GM18505 (cell line): Measurements from ENCODE around the gene GAREM1.
A peak's percentile ranks its signal among the peaks of the same experiment; 100 is the strongest.

Source experiments
- ATAC-seq: cut with Tn5 transposase; IDR thresholded peaks from one replicate; pipeline ENCODE4 v1.9.1; 2021; ENCODE audit not compliant: unreplicated experiment
- POLR2A ChIP-seq: IDR thresholded peaks from 4 replicates; pipeline ENCODE4 v1.6.1; 2011; ENCODE audit warnings: borderline replicate concordance; ENCODE audit not compliant: insufficient read depth, insufficient read length; ENCODE audit errors: extremely low read depth

GAREM1 gene

GRCh38 chr18:32287249-32287648 lies 183.4 kb downstream of the GAREM1 start:
- TF ChIP-seq POLR2A, result no peak
- ATAC-seq, result no peak

DNA sequence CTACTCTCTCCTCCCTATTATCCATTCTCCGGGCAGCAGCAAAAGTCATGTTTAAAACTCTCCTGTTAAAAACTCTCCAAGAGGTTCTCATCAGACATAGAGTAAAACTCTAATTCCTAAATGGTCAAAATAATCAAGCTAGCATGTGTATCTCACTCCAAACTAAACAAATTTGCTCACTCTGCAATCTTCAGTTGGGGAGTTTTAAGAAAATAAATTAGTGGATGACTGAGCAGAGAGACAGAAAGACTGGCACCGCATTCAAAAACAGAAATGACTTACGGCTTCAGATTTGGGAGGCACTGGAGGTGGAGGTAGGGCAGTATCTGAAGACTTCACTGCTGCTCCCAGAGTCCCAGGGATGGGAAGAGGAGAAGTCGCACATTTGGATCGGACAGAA lies 183.9 kb downstream of the GAREM1 start:
- ATAC-seq, result no peak
- TF ChIP-seq POLR2A, result no peak

DNA sequence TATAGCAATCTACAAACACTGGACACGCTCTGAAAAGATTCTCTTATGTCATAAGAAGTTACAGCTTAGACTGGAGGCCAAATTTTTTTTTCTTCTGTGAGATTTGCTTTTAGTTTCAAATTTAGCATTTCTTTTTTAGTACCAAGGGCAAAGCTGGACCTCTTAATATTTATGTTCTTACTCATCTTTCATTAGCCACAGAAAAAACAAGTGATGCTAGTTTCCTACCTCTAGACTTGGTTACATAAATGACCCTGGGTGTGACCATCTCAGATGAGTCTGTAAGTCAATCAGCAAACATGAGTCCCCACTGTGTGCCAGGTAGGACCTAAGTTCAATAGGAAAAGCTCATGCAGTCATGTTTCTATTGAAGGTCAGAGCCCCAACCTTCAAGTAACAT lies 186.4 kb downstream of the GAREM1 start:
- no peak for ATAC-seq
- TF ChIP-seq POLR2A, result no peak

DNA sequence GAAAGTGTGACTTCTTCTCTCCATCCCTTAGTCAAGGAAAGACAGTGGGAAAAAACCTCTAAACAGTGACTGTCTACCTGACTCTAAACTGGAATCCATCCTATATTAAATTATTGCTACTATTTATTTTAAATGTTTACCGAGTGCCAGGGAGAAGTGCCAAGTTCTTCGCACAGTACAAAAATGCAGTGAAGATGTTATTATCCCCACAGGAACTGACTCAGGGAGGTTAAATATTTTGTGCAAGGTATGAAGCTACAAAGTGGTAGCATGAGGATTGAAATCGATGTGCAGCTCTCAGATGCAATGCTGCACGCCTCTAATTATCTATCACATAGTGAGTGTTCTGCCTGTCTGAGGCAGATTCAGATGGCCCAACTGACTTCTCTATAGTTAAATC lies 189.8 kb downstream of the GAREM1 start:
- no peak for TF ChIP-seq POLR2A
- ATAC-seq, result no peak

DNA sequence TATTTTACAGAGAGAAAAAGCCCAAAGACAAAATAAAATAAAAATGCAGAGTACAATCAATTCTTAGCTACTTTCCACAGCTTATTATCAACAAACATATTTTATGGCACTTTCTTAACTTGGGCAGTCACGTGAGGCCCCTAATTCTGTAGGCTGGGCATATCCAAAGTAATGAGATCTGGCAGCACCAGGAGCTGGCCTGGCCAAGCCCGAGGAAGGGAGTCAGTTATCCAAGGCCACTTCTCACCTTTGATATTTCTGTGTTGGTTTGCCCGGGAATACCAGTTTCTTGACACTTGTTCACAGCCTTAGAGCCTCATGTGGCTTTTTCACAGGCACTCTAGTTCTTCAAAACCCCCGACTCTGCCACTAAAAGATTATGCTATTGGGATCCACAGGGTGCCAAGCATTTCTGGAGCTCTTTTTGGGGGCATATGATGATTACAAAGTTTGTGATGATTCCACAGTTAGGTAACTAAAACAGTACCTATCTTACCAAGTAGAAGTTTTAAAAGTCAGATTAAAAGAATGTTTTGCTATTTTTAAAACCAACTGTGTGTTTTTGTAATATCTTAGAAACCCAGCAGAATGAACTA lies 190.4 kb downstream of the GAREM1 start:
- TF ChIP-seq POLR2A, result no peak

DNA sequence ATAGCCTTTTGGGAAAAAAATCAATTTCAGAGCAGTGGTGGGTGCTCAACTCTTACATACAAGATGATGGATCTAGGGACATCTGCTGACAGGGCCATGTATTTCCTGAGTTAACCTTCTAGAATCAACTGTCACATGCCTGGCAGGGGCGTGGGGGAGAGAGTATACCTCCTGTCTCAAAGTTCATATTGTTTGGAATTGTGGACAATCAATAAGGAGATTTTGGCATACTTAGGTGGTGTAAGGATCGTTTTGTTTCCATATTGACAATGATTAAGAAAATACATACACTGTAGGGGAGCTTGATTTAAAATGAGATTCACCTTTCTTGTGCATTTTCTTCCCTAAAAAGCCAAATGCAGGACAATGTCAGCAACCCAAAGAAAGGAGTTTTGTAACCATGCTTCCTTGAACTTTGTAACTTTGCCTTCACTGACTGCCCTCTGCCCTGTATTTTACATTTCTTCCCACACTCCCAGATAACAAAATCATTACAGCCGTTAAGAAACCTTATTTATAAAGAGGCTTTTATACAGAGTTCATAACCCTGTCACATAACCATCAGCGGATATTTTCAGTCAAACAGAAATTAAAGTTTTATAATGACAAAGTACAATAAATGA lies 192.4 kb downstream of the GAREM1 start:
- no peak for ATAC-seq
- TF ChIP-seq POLR2A, result no peak

More for the DNA sequence above, 190.4 kb downstream of the GAREM1 start:
- ATAC-seq, result no peak

GRCh38 chr18:32277549-32277948 lies 193.1 kb downstream of the GAREM1 start:
- TF ChIP-seq POLR2A, result no peak
- no peak for ATAC-seq

- ATAC-seq, result no peak
- TF ChIP-seq POLR2A, result no peak
Observed at GRCh38 chr18:32276906-32277305, 193.8 kb downstream of the GAREM1 start.

DNA sequence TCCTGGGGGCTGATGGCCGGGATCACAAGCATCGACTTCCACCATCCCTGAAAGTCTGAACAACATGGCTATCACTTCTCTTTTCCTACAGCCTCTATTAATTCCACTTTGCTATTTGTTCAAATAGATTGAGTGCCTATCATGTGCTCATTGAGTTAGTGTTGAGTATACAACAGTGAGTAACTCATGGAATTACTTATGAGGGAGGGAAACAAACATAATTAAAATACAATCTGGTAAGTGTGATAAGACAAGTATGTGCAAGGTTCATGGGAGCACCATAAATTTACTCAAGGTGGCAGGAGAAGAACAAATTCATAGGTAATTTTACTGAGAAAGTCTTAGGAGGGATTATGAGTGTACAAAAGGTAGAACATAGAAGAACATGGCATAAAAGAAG lies 194.4 kb downstream of the GAREM1 start:
- ATAC-seq, result no peak
- TF ChIP-seq POLR2A, result no peak

DNA sequence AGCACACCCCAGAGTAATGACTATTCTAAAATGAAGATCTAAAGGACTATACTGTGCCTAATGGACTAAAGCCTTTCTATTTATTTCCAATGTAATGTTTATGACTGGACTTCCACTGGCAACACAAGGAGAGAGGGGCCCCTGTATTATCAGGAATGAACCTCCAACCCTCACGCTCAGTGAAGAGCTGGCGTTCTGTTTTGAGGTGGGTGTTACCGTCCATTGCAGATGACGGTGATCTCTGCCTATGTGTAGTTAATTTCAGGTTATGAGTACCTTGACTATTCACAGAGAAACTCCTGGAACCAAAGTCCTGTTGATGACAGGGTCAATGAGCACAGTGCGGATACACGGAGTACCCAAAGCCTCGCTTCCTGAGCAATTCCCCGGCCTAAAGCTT lies 195.5 kb downstream of the GAREM1 start:
- no peak for TF ChIP-seq POLR2A
- no peak for ATAC-seq

DNA sequence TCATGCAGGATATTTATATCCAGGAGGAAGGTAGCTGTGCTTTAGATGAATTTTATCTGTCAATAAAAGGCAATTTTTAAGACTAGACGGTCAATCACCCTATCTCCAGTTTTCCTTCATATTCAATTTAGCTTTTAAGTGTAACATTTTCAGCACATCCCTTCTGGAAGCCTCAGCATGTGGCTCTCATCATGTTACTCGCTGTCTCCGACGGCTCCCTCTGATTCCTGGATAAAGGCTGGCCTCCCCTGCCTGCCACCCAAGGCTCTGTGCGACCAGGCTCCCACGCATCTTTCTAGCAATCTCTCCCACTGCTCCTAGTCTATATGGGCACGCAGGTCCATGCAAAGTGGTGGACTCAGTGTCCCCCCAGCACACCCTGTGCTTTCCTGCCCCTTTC lies 196.4 kb downstream of the GAREM1 start:
- no peak for ATAC-seq

GRCh38 chr18:32271672-32272208 lies 198.9 kb downstream of the GAREM1 start:
- ATAC-seq, result peak; percentile 64
- no peak for TF ChIP-seq POLR2A

More for the DNA sequence above, 196.4 kb downstream of the GAREM1 start:
- TF ChIP-seq POLR2A, result no peak

DNA sequence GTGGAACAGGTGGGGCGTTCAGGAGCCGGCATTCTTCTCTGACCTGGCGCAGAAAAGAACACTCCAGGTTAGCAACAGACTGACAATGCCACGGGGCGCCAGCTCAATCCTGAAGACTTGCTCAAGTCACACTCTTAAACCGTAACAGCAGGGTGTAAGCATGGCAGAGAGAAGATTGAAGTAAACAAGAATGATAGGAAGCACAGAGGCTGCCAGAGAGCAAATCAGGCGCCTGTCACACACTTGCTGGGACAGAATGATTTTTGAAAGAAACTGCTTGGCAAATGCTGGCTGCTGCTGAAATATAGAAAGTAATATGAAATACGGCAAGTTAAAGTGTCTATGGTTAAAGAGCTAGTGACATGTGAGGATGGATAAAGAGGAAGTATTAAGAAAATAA lies 200.3 kb downstream of the GAREM1 start:
- TF ChIP-seq POLR2A, result no peak
- ATAC-seq, result no peak

GRCh38 chr18:32267463-32267862 lies 203.2 kb downstream of the GAREM1 start:
- no peak for TF ChIP-seq POLR2A
- ATAC-seq, result no peak
